Epithelial cell of proximal tubule (primary cell): ENCODE results near the gene RIPOR3. TPM values are rescaled to one million over a fixed set of nuclear protein-coding genes. Genes with fewer than 3 reads are reported as not detected.

ENCODE experiments used
- DNase-seq: peaks from one replicate; pipeline ENCODE4 v3.0.0-alpha.2; 2011; ENCODE audit warnings: low read depth
- H3K4me3 ChIP-seq: 2 replicates; pipeline ENCODE4 v1.5.1; 2011; ENCODE audit warnings: low read depth, mild to moderate bottlenecking, low read length
- total RNA-seq: library from RNA; depleted of rRNA; stranded (reverse); fragments of >200 nt; gene quantifications from 2 replicates; pipeline ENCODE4 v1.2.3, GENCODE V29; 2015
- TF ChIP-seq, protein P1 (sequence below): conservative IDR thresholded peaks from 2 replicates; pipeline ENCODE4 v1.5.1; 2012; ENCODE audit warnings: low read depth, mild to moderate bottlenecking, low read length

RIPOR3 gene
- total RNA-seq, 1 donor from 2014 or later, result 1.8 TPM

DNA sequence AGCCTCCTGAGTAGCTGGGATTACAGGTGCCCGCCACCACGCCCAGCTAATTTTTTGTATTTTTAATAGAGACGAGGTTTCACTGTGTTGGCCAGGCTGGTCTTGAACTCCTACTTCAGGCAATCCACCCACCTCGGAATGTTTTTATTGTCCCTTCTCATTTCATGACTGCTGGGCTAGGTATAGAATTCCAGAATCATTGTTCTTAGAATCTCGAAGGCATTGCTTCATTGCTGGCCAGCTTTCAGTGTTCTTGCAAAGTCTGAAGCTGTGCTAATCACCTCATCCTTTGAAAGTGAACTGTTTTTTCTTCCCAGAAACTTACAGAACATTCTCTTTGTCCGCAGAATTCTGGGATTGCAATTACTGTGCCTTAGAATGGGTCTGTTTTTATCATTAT, 132.2 kb downstream of the RIPOR3 start:
- DNase-seq, result no peak
- TF ChIP-seq, protein P1, sequence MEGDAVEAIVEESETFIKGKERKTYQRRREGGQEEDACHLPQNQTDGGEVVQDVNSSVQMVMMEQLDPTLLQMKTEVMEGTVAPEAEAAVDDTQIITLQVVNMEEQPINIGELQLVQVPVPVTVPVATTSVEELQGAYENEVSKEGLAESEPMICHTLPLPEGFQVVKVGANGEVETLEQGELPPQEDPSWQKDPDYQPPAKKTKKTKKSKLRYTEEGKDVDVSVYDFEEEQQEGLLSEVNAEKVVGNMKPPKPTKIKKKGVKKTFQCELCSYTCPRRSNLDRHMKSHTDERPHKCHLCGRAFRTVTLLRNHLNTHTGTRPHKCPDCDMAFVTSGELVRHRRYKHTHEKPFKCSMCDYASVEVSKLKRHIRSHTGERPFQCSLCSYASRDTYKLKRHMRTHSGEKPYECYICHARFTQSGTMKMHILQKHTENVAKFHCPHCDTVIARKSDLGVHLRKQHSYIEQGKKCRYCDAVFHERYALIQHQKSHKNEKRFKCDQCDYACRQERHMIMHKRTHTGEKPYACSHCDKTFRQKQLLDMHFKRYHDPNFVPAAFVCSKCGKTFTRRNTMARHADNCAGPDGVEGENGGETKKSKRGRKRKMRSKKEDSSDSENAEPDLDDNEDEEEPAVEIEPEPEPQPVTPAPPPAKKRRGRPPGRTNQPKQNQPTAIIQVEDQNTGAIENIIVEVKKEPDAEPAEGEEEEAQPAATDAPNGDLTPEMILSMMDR, result no peak
- no peak overlapping the region for H3K4me3 ChIP-seq

DNA sequence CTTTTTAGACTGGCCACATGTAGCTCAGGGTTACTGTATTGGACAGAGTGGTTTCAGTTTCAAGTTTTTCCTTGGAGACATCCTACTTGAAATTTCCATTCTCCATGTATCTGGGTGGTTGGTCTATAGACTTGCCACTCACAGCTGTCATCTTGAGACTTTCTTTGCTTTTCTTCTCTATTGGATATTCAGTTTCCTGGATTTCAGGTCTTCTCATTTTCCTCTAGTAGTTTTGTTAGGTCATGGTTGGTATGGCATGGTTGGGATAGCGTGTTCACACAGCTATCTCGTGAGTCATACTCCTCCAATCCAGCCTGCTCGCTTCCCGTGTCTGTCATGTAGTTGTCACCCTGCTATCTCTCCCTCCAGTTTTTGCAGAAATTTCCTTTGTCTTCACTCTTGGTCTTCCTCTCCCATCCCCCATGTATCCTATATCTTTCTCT, 132.8 kb downstream of the RIPOR3 start:
- peak; percentile 76 for DNase-seq
- no peak overlapping the region for H3K4me3 ChIP-seq
- TF ChIP-seq, protein P1, result no peak

DNA sequence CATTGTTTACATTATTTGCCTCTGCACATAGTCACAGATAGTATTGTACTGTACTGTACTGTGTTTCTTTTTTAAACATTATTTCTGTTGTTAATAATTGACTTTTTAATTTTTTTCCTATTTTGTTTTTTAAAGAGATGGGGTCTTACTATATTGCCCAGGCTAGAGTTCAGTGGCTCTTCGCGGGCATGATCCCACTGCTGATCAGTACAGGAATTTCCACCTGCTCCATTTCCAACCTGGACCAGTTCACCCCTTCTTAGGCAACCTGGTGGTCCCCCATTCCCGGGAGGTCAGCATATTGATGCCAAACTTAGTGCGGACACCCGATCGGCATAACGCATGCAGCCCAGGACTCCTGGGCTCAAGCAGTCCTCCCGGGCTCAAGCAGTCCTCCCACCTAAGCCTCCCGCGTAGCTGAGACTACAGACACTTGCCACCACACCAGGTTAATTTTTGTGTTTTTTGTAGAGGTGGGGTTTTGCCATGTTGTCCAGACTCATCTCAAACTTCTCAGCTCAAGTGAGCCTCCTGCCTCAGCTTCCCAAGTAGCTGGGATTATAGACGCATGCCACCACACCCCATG, 133.7 kb downstream of the RIPOR3 start:
- TF ChIP-seq, protein P1, result no peak
- no peak for DNase-seq

DNA sequence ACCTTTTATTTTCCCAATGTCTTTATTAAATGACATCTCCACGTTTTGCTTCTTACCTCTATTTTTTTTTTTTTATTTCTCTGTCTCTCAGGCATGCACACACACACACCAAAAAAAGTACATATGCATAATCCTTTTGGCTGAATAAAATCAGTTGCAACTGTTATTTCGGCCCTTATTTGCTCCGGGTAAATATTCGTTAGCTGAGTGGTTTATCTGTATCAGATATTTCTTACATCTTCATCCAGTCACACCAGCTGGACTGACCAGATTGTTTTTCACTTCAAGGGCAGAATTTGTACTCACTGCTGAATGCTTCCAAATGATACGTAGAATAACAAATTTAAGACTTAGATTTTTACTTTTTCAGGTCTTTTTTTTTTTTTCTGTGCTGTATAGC, 135.7 kb downstream of the RIPOR3 start:
- DNase-seq, result no peak
- TF ChIP-seq, protein P1, result no peak
- no peak overlapping the region for H3K4me3 ChIP-seq

More for the DNA sequence above, 133.7 kb downstream of the RIPOR3 start:
- no peak overlapping the region for H3K4me3 ChIP-seq

DNA sequence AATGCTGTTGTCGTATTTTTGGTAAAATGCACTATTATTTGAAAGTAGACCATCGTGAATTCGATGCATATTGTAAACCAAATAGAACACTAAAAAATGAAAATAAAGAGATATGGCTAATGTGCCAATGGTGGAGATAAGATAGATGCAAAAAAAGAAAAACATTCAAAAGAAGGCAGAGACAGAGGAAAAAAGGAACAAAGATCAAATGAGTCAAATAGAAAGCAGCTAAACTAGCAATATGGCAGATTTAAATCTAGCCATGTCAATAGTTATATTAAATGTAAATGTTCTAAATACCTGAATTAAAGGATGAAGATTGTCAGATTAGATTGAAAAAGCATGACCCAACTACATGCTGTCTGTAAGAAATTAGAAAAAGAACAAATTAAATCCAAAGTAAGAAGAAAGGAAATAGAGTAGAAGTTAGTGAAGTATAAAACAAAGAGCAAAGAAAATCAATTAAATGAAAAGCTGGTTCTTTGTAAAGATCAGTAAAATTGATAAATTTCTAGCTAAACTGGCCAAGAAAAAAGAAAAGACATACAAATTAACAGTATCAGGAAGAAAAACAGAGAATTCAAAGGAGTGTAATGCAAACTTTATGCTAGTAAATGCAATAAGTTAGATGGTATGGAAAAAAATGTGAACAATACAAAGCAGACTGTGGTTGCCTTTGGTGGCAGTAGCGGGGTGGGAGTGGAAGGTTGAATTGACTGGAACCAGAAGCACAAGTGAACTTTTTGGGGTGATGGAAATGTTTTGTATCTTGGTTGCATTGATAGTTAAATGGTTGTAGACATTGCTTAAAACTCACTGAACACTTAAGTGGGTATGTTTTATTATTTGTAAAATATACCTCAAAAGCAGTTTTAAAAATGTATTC, 136.4 kb downstream of the RIPOR3 start:
- DNase-seq, result no peak
- H3K4me3 ChIP-seq, result no peak overlapping the region
- TF ChIP-seq, protein P1, result no peak

DNA sequence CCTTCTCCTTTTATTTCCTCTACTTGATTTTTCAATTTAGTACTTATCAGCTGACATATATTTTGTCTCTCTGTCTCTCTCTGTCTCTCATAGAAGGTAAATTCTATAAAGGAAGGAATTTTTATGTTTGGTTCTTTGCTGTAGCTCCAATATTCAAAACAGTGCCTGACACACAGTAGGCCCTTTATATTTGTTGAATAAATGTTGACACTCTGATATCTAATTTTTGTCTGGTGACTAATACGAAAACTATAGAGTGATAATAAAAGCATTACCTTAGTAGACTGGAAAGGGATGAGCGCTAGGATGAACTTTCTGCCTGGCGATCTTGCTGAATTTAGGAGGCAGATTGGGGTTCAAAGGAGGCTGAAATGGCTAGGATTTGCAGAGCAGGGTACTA, 138.4 kb downstream of the RIPOR3 start:
- TF ChIP-seq, protein P1, result no peak
- no peak overlapping the region for H3K4me3 ChIP-seq
- DNase-seq, result no peak
